NCI-H526 (cell line): Measurements from ENCODE around the gene FGD5.

Experiments
- DNase-seq, 2 experiments: peaks; one replicate each; lab custom pipeline; 2025; lab: John Stamatoyannopoulos, UW

FGD5 gene

DNA sequence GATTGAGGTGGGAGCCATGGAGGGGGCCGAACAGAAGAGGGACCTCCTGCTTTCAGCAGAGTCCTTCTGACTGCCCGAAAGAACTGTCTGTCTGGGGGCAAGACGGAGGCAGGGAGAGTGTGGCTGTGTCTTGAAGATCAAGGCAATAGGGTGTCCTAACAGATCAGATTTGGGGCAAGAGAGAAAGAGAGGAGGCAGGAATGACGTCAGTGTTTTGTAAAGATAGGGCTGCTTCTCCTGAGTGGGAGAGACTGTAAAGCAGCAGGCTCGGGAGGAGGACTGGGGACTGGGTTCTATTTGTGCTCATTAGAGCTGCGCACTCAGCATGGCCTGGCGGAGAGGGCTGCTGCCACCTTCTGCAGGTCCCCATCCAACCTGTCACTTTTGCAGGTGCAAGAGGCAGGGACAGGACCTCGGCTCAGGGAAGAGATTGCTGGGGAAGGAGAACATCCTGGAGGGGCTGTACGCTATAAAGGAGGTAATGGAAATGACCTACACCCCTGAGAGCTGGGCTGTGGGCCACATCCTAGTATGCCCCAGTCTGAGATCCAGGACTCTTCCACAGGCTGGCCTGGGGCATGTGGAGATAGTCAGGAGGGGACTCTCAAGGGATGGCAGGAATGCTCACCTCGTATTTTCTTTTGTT is 29.0 kb upstream of the FGD5 start:
- DNase-seq: no peak

DNA sequence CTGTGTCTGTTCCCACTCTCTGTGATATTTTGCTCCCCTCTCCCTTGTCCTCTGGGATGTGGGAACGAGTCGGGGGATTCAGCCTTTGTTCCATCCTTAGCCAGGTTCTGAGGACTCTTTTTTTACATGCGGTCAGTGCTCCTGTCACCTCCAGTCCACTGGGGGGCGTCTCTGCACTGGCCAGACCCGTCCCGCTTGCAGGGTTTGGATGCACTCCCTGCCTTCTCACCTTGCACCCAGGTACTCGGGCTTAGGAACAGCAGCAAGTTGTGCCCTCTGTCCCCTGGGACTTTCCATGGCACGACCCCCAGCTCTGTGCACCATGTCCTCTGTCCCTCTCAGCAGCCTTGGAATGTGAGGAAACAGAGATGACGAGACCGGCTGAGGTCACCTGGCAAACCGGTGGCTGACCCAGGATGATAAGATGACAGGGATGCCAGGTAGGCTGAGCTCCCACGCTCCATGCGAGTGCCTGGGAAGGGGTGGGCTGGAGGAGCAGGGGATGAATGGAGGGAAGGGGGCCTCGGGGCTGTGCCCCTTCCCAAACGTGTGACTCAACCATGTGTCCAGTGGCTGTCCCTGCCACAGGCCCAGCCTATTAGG is 27.3 kb upstream of the FGD5 start:
- DNase-seq: peak; percentile 50 to 89

DNA sequence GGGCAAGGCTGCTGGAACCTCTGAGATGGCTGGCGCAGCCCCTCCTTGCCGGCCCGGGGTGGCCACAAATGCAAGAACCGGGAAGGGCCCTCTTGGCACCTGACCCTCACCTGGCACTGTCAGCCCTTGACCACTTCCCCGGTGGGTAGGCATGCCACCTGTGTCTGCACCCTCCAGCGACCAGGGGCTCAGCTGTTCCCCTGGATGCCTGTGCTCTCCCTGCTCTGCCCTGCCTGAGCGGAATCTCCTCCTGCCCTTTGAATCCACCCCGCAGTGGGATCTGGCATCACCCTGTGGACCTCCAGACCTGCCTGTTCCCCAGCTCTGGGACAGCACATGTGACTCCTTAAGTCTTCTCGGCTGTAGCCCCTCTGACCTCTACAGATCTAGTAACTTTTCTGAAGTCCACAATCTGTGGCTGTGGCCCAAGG is 26.1 kb upstream of the FGD5 start:
- no peak for DNase-seq

DNA sequence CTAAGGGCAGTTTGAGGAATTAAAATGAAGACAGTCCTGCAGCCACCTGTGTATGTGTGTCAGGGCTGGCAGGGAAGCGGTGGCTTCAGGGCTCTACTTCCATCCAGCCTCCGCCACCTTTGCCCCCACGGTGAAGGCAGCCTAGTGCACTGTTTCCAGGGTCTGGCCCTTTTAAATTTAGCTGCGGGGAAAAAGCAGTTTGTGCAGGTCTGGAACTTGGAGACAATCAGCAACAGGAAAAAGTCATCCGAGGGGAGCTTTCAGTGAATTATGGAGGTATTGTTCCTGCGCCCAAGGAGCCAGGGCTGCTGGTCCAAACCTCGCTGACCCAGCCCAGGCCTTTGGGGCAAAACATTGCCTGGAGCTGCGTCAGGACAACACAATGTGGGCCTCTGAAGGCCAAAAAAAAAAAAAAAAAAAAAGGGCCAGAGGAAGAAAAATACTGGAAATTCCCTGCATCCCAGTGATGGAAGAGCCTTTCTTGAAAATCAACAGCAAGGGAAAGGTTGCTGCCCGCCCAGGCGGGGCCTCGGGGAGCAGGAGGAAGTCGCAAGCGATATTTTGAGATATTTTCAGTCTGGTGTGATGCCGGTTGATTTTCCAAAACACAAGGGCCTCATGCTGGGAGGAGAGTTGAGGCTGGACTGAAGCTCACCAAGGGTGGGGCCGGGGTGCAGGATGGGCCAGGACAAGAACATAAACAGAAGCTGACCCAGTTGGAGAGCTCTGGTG is 25.5 kb upstream of the FGD5 start:
- no peak for DNase-seq

DNA sequence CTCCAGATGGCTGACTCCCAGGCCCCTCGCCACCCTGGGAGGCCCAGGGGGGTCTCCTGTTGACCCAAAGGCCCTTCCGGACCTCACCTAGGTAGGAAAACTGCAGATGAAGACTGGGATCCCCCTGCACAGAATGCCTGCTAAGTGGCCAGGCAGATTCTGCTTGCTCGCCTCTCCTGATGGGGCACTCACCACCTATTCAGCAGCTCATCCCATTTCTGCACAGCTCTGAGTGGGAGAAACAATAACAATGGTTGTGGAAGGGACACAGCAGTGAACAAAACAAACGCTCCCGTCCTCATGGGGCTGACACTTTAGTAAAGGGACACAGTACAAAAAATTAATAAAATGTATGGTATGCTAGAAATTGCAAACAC is 24.9 kb upstream of the FGD5 start:
- DNase-seq: no peak

DNA sequence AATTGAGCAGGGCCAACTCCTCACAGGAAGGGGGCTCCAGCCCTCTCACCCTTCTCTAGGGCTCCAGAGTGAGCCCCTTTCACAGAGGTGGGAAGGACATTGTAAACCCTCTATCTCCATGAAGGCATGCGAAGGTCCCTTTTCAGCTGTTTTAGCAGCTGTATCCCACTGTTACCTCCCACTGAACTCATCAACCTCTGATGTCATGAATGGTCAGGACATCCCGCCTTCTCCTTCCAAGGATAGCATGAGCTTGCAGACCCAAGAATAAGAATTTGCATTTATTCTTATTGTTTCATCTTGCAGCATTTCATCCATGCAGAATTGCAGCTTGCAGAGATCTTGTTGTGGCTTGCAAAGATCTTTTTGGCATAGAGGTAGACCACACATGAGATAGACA is 24.3 kb upstream of the FGD5 start:
- DNase-seq: peak in 1 of 2 experiments; percentile 43

DNA sequence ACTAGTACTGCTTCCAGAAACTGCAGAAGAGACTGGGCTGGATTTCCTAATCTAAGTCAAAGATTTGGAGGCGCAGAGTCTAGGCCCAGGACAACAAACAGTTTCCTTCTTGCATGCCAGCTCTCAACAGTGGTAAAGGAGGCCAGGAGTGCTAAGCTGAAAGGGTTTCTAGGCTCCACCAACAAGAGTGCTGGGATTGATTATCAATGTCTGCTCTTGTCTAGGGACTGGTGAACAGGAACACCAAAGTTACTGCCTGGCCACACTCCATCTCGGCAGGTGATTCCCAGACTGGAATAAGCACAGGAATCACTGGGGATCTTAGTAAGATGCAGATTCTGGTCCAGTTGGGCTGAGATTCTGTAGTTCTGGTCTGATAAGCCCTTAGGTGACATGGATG is 22.8 kb upstream of the FGD5 start:
- DNase-seq: no peak

DNA sequence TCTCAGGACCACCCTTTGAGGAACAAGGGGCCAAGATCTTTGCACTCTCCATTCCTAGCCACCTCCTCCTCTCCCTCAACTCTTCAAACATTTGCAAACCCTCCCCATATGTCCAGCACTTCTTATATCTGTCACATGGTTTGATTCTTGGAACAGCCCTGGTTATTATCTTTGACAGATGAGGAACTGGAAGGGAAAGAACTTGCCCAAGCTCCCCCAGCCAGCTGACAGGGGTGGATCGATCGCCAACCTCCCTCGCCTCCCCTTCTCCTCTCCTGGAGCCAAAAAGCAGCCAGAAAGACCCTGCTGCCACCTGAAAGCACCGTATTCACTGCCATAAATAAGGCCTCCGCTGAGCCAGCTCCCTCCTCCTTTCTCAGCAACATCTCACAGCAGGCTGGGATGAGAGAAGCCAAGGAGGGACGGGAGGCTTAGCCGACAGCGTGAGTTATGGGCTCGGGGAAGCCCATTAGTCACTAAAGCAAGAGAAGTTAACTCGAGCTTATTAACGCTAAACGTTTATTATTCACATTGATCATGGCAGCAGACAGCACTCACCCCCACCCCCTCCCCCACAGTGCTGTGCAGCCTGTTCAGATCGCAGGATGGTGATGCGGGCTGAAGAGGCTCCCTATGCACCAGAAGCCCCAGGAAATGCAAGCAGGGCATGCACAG is 22.2 kb upstream of the FGD5 start:
- DNase-seq: no peak

DNA sequence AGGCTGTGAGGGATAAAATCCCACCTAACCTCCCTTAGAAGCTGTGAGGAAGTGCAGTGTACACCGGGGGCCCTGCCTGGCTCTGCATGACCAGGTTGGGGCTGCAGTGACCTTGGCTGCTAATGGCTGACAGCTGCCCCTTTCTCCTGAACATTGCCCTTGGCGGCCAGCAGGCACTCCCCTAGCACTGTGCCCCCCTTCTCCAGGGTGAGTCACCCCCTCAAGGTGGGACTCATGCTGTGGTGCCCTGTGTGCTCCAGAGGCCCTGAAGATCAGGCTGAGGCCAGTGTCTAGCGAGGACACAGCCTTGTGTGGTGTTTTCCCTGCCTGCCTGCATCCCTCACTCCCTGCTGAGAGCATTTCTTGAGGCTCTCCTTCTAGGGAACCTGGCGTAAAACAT is 21.0 kb upstream of the FGD5 start:
- no peak for DNase-seq

DNA sequence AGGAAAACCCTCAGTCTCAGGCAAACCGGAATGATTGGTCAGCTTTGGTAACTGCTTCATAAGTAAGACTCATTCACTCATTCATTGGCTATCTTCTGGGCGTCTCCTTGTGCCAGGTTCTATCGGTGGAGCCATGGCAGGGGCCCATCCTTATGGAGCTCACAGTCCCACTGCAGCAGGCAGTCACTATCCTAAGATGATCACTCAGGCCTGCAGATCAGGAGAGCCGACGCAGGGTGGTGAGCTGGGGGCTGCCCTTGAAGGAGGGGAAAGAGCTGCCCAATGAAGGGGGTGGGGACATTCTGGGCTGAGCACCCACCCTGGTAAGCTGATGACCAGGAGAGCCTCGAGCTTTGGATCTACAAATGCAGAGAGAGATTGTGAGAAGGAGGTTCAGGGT is 20.5 kb upstream of the FGD5 start:
- DNase-seq: no peak

DNA sequence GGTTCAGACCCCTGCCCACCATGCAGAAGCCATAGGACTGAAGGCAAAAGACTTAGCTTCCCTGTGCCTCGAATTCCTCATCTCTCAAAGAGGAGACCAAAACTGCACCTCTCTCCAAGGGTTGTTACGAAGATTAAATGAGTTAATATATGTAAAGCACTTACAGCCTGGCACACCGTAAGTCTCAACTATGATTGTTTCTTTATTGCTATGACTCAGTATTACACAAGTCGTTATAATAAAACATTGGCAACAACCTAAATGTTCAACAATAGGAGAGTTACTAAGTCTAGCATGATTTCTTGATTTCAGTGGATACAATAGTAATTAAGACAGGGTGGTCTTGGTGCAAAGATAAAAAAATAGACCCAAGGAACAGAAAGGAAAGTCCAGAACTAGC is 19.6 kb upstream of the FGD5 start:
- DNase-seq: no peak

DNA sequence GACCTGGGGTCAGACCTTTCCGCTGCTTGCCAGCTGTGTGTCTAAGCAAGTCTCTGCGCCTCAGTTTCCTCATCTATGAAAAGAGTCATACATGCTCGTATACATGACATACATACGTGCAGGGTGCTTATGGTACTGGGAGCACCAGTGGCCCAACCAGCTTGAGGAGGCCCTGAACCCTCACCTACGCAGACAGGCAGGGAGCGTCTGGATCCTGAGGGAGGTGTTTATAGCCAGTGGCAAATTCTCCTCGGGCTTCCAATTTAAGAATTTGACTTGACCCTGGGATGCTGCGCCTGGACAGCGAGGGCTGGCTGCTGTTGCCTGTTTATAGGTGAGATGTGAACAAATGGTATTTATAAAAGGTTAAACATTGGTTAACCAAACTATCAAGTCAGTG is 17.7 kb upstream of the FGD5 start:
- no peak for DNase-seq

DNA sequence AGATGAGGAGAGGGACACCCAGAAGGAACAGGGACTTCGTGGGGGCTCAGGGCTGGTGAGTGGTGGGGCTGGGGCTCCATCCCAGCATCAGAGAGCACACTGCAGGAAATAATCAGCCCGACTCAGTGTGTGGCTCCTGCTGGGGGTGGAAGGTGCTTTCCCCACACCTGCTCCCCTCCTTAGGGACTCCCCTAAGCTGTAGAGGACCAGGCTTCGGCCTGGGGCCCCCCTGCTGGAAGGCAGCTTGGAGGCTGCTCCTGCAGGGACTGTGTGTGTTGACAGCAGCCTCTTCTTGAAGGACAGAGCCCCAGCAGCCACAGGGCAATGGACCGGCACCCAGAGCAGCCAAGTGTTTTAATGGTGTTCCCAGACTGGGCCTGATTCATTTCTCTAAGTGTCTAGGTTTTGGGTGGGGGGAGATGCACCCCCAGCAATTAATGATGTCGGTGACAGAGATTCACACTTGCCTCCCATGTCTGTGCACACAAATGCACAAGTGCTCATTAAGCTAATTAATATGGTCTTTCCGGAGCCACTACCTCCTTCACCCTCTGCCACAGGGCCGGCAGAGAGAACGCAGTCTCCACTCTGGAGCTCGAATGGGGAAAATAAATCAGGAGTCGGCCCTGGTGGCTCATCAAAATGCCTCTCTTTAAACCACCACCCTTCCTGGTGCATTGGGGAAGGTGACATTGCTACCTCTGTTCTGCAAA is 16.9 kb upstream of the FGD5 start:
- DNase-seq: no peak

DNA sequence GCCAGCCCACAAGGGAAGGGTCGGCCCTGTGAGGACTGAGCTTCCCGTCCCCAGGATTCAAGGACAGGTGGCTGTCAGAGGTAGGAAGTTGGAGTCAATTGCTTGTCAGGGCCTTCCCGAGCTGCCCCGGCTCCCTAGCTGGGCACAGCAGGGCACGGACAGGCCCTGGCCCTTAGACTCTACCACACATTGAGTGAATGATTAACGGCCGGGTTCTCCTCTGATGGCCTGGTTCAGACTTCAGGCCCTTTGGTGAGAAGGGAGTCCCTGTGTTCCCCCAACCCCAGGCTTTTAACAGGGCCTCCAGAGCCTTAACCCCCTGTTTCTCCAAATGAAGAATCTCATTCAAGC is 16.4 kb upstream of the FGD5 start:
- no peak for DNase-seq

DNA sequence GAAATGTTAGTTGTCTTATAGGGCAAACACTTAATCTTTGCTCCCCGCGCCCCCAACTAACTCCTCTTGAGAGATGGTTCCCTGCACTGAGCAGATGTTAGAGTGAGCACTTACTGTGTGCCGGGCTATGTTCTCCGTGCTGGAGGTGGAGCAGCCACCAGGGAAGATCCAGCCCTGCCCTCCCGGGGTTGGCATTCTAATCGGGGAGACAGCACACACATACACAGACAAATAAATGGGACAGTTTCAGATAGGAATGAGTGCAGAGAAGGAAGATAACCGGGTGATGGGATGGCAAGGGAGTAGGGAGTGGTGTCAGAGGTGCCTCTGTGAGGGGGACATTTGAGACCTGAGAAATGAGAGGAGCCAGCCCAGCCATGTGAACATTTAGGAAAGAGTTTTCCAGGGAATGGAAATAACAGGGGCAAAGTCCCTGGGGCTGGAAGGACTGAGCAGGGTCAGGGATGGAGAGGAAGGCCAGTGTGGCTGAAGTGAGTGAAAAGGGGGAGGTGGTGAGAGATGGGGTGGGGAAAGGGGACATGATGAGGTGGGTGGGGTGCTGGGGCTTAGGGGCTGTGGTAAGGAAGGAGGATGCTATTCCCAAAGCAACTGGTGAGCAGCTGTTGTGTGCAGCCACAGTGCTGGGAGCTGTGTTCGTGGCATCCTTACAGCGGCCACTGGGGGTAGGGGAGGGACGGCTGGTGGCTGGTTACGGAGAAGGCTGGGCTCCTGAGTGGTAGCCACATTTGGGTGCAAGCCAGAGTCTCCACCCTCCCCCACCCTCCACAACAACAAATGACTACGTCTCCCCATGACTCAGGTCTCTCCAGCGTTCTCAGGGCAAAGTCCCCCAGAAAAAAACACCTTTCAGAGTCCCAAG is 15.4 kb upstream of the FGD5 start:
- DNase-seq: no peak

DNA sequence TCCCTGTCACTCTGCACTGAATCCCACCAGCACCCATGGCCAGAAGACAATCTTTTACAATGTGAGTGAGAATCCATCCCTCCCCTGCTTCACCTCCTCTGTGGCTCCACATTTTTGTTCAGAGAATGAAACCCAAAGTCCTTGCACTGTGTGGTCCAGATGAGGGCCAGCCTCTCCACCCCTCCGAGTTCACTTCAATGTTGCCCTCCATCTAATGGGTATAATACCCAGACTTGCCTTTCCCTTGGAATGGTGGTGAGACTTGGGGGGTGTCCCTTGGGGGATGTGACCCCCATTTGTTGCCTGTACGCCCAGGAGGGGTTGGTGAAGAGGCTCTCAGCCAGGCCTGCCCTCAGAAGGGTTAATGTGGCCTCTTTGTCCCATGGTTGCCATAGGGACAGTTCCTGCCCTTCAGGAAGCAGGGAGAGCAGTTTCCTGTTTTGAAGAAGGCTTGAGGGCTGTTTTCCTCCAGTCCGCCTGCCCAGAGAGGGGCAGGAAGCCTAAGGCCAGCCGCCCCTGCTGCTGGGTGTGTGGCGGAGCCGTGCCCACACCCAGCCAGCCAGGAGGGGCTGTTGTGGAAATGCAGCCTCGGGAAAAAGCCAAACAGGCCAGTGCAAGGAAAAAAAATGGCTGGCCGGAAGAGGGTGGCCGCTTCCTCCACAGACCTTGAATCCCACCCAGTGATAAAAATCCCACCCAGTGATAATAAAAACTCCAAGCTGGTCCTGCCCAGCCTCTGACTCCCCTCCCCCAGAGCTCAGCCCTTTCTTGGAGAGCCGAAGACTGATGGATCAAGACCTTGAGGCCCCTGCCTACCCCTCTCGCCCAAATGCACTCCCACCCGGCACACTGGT is 14.6 kb upstream of the FGD5 start:
- no peak for DNase-seq

DNA sequence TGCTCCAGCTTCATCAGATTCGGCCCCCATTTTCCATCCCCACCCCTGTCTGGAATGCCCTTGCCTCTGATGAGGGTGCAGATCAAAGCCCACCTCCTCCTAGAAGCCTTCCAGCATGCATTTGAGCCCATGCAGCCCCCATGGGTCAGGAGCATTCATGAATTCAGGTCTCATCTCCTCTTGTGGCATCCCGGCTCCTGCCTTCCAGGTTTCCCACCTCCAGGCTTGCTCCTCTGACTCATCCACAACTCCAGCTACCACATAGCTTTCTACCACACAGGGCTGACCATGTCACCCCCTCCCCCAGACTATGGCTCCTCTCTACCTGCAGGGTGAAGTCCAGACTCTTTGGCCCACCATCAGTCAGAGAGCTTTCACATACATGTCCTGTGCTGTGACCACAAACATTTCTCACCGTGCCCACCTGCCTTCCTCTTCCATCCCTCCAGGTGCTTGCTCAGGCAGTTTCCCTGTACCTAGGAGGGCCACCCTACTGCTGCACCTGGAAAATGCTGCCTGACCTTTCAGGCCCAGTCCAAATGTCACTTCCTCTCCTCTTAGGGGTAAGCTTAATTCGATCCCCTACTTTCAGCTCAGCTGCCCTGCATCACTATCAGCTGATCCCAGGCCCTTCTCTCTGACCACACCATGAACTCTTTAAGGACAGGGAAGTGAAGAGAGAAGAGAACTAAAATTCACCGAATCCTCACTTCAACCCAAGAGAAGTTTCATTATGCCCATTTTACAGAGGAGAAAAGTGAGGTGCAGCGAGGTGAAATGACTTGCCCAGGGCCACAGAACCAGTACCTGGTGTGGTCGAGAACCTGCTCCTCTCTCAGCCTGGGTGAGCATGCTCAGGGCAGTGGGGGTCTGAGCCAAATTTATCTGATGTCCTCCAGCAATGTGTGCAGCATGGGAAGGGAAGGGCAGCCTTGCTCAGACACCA is 13.7 kb upstream of the FGD5 start:
- DNase-seq: no peak

DNA sequence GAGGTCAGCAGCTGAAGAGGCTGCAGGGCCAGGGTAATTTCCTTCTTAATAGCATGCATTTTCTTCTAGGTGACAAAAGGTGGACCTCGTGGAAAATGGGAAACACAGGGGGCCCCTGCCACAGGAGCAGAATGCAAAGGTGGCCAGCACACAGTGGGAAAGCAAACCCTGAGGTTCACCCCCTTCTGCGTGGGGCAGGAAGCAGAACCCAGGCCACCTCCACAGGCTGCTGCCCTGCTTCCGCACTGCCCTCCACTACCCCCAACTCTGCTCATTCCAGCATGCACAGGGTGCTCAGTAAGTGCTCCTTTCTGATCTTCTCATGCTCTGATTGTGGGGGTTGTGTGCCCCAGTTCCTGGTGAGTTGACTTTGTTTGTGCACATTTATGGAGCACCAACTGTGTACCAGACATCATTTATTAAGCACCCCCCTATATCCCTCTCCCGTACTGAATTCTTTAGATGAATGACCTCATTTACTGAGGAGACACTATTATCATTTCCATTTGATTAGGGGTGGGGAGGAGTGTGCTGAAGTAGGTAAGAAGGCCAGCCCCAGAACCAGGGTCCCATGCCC is 12.7 kb upstream of the FGD5 start:
- no peak for DNase-seq
